Natural killer cell (primary cell): ENCODE data around the gene CLDN22. TPM values are rescaled to one million over a fixed set of nuclear protein-coding genes. Genes with fewer than 3 reads are reported as not detected.

ENCODE experiments used
- ATAC-seq, 3 donors: fragments of 150-1000 bp in 2 of 3; fragments of 200-7000 bp in 1 of 3; cut with Tn5 transposase; 1 replicate in 1 of 3; 2 replicates in 2 of 3; pipeline ENCODE4 v1.10.0; 2021; ENCODE audit warnings: mild to moderate bottlenecking in 2 of 3, moderate library complexity in 2 of 3
- DNase-seq, 2 donors: peaks; one replicate each; pipeline versions ENCODE4 v3.0.0 to v3.0.0-alpha.2; 2013 to 2021; ENCODE audit warnings: mixed read lengths in 1 of 2
- H3K27ac ChIP-seq: one replicate; pipeline ENCODE4 v1.5.1; 2013; ENCODE audit warnings: mild to moderate bottlenecking, low read length
- H3K27me3 ChIP-seq: one replicate; pipeline ENCODE4 v1.6.1; 2013; ENCODE audit warnings: low read length; ENCODE audit not compliant: control insufficient read depth, insufficient read depth
- H3K36me3 ChIP-seq: one replicate; pipeline ENCODE4 v1.6.1; 2013; ENCODE audit warnings: low read length; ENCODE audit not compliant: control insufficient read depth, insufficient read depth
- H3K4me1 ChIP-seq: one replicate; pipeline ENCODE4 v1.6.1; 2013; ENCODE audit warnings: low read length; ENCODE audit not compliant: control insufficient read depth, insufficient read depth
- H3K4me3 ChIP-seq: one replicate; pipeline ENCODE4 v1.5.1; 2013; ENCODE audit warnings: low read length
- H3K9me3 ChIP-seq: one replicate; pipeline ENCODE4 v1.6.1; 2013; ENCODE audit warnings: low read length; ENCODE audit not compliant: control insufficient read depth, insufficient read depth
- H3K27ac Mint-ChIP-seq, 2 donors: one replicate each; pipeline ENCODE4 v1.8.0; 2022; ENCODE audit warnings: mild to moderate bottlenecking in 2 of 2, mixed read lengths in 2 of 2, moderate library complexity in 1 of 2
- H3K27me3 Mint-ChIP-seq, 2 donors: one replicate each; pipeline ENCODE4 v1.8.0; 2022; ENCODE audit warnings: low read depth in 2 of 2, mixed read lengths in 2 of 2
- H3K36me3 Mint-ChIP-seq: one replicate; pipeline ENCODE4 v1.8.0; 2022; ENCODE audit warnings: mixed read lengths
- H3K4me1 Mint-ChIP-seq, 2 donors: one replicate each; pipeline ENCODE4 v1.8.0; 2022; ENCODE audit warnings: mixed read lengths in 2 of 2
- H3K4me3 Mint-ChIP-seq: one replicate; pipeline ENCODE4 v1.8.0; 2022; ENCODE audit warnings: mild to moderate bottlenecking, moderate library complexity, mixed read lengths
- H3K9me3 Mint-ChIP-seq, 2 donors: one replicate each; pipeline ENCODE4 v1.8.0; 2022; ENCODE audit warnings: mixed read lengths in 2 of 2
- CTCF ChIP-seq: fragments of 200-600 bp; IDR thresholded peaks from one replicate; pipeline ENCODE4 v1.8.0; 2022; ENCODE audit warnings: antibody characterized with exemption
- WGBS: methylation state at CpG from one replicate; pipeline ENCODE4 v1.1.7; 2013; ENCODE audit warnings: missing lambda C conversion rate; ENCODE audit not compliant: insufficient coverage; 5-methylcytosine and 5-hydroxymethylcytosine counted together
- intact Hi-C: fragments of 100-400 bp; cut with micrococcal nuclease; formaldehyde crosslinking; loops from one replicate; pipeline ENCODE4 v1.14.2; 2022
- total RNA-seq, 4 donors: library from RNA; stranded (reverse); fragments of 120-200 nt in 1 of 4; gene quantifications; one replicate each; pipeline versions ENCODE4 v1.2.3 to v1.2.4, GENCODE V29; 2013 to 2022

The CLDN22 gene
- total RNA-seq, 3 donors from 2014 or later (not counting 1 experiment from before 2014, with no cell fraction given), result 0.25 to 0.60 TPM; not detected in 1

GRCh38 chr4:183356173-183356830 is 36.2 kb upstream of the CLDN22 start:
- Histone ChIP-seq H3K27ac (no peak overlapping the region), H3K27me3 (no peaks in the 10 kb centered on the region), H3K36me3 (no peaks in the 10 kb centered on the region), H3K9me3 (no peaks in the 10 kb centered on the region), H3K4me1 (no peaks in the 10 kb centered on the region), H3K4me3 (no peak overlapping the region)
- no peaks in the 10 kb centered on the region for H3K36me3 Mint-ChIP-seq
- no peak overlapping the region for H3K27ac Mint-ChIP-seq
- ATAC-seq, result no peak
- H3K4me1 Mint-ChIP-seq, result no peaks in the 10 kb centered on the region
- TF ChIP-seq CTCF, result no peak
- no peak for DNase-seq
- H3K4me3 Mint-ChIP-seq, result no peak overlapping the region
- intact Hi-C loops, result no loop called here
- no peaks in the 10 kb centered on the region for H3K9me3 Mint-ChIP-seq
- WGBS, result 92% methylated on average over 20 of the region's 20 CpGs
- peaks cover 7 to 12% of the 10 kb centered on the region in 2 donors for H3K27me3 Mint-ChIP-seq

- no peak overlapping the region for H3K4me3 Mint-ChIP-seq
- ATAC-seq (no peak), DNase-seq (no peak)
- H3K9me3 ChIP-seq, result no peaks in the 10 kb centered on the region
- H3K27ac Mint-ChIP-seq, result no peak overlapping the region
- H3K27me3 Mint-ChIP-seq, result peaks cover 13 to 18% of the 10 kb centered on the region in 2 donors
- WGBS, result 88% methylated on average over 4 of the region's 4 CpGs
- no peaks in the 10 kb centered on the region for H3K4me1 Mint-ChIP-seq
- no peak overlapping the region for H3K4me3 ChIP-seq
- no peaks in the 10 kb centered on the region for H3K36me3 Mint-ChIP-seq
- H3K27ac ChIP-seq, result no peak overlapping the region
- H3K27me3 ChIP-seq, result no peaks in the 10 kb centered on the region
- H3K9me3 Mint-ChIP-seq, result no peaks in the 10 kb centered on the region
- H3K4me1 ChIP-seq, result no peaks in the 10 kb centered on the region
- H3K36me3 ChIP-seq, result no peaks in the 10 kb centered on the region
- TF ChIP-seq CTCF, result no peak
- intact Hi-C loops, result no loop called here
These were observed 35.3 kb upstream of the CLDN22 start for GRCh38 chr4:183355405-183355804.

- Histone ChIP-seq H3K4me1 (no peaks in the 10 kb centered on the region), H3K27me3 (no peaks in the 10 kb centered on the region), H3K9me3 (no peaks in the 10 kb centered on the region), H3K36me3 (no peaks in the 10 kb centered on the region), H3K27ac (no peak overlapping the region), H3K4me3 (no peak overlapping the region)
- no peaks in the 10 kb centered on the region for H3K9me3 Mint-ChIP-seq
- H3K4me1 Mint-ChIP-seq, result no peaks in the 10 kb centered on the region
- DNase-seq (no peak), ATAC-seq (no peak)
- 87% methylated on average over 9 of the region's 9 CpGs for WGBS
- no peak overlapping the region for H3K27ac Mint-ChIP-seq
- intact Hi-C loops, result no loop called here
- no peak for TF ChIP-seq CTCF
- no peaks in the 10 kb centered on the region for H3K36me3 Mint-ChIP-seq
- H3K27me3 Mint-ChIP-seq, result peaks cover 16 to 21% of the 10 kb centered on the region in 2 donors
- H3K4me3 Mint-ChIP-seq, result no peak overlapping the region
These were observed 34.1 kb upstream of the CLDN22 start for GRCh38 chr4:183354219-183354618.

GRCh38 chr4:183353557-183353956 is 33.5 kb upstream of the CLDN22 start:
- no peaks in the 10 kb centered on the region for H3K4me1 ChIP-seq
- intact Hi-C loops, result no loop called here
- no peaks in the 10 kb centered on the region for H3K27me3 ChIP-seq
- no peak overlapping the region for H3K4me3 Mint-ChIP-seq
- no peak overlapping the region for H3K27ac Mint-ChIP-seq
- no peaks in the 10 kb centered on the region for H3K9me3 Mint-ChIP-seq
- DNase-seq (no peak), ATAC-seq (no peak)
- H3K36me3 ChIP-seq, result no peaks in the 10 kb centered on the region
- H3K27me3 Mint-ChIP-seq, result peaks cover 16 to 21% of the 10 kb centered on the region in 2 donors
- H3K27ac ChIP-seq, result no peak overlapping the region
- H3K4me1 Mint-ChIP-seq, result no peaks in the 10 kb centered on the region
- H3K4me3 ChIP-seq, result no peak overlapping the region
- no peaks in the 10 kb centered on the region for H3K36me3 Mint-ChIP-seq
- no peaks in the 10 kb centered on the region for H3K9me3 ChIP-seq
- no peak for TF ChIP-seq CTCF
- WGBS, result 89% methylated on average over 8 of the region's 8 CpGs
